Panc1 (cell line): ENCODE measurements around the gene TPRX1. TPM values are rescaled to one million over a fixed set of nuclear protein-coding genes. Genes with fewer than 3 reads are reported as not detected.

Experiments
- ATAC-seq: fragments of 200-7000 bp; cut with Tn5 transposase; 2 replicates; pipeline ENCODE4 v1.9.1; 2020; ENCODE audit warnings: mild to moderate bottlenecking, moderate library complexity
- BruUV-seq: library from RNA; stranded (reverse); fragments of 400-500 nt; replicated peaks from 2 replicates; lab custom pipeline; 2021; lab: Mats Ljungman, UMichigan
- CTCF ChIA-PET: fragments of 300-600 bp; sonication (Branson Sonifier 250); formaldehyde crosslinking; loops from one replicate; lab custom pipeline; 2022; ENCODE audit warnings: antibody characterized with exemption; lab: Charles Lee
- POLR2A ChIA-PET: fragments of 300-600 bp; sonication (Branson Sonifier 250); formaldehyde crosslinking; loops from one replicate; lab custom pipeline; 2022; ENCODE audit warnings: antibody characterized with exemption; lab: Charles Lee
- DNase-seq: peaks from one replicate; pipeline ENCODE4 v3.0.0-alpha.2; 2010; ENCODE audit warnings: low read depth, low spot score
- H3K27ac ChIP-seq: 2 replicates; pipeline ENCODE4 v1.5.1; 2011; ENCODE audit warnings: mild to moderate bottlenecking, low read length, inconsistent platforms
- H3K27me3 ChIP-seq: fragments of 200-500 bp; sonication (Bioruptor generic); 2 replicates; pipeline ENCODE4 v1.6.0; 2014; ENCODE audit warnings: low read length, inconsistent platforms; ENCODE audit not compliant: control insufficient read depth, insufficient read depth
- H3K36me3 ChIP-seq: fragments of 200-500 bp; sonication (Bioruptor generic); 2 replicates; pipeline ENCODE4 v1.5.1; 2014; ENCODE audit warnings: inconsistent platforms, mild to moderate bottlenecking, low read length, moderate library complexity; ENCODE audit not compliant: control insufficient read depth, insufficient read depth
- H3K4me1 ChIP-seq: 2 replicates; pipeline ENCODE4 v1.5.1; 2011; ENCODE audit warnings: inconsistent platforms, mild to moderate bottlenecking, low read length, moderate library complexity; ENCODE audit not compliant: control insufficient read depth, insufficient read depth
- H3K4me3 ChIP-seq, 2 experiments: 2 replicates each; pipeline ENCODE4 v1.5.1; 2011 to 2012; ENCODE audit warnings: low read depth in 2 of 2, low read length in 2 of 2, mild to moderate bottlenecking in 2 of 2, inconsistent platforms in 1 of 2, moderate library complexity in 1 of 2
- H3K9me3 ChIP-seq: fragments of 200-500 bp; sonication (Bioruptor generic); 2 replicates; pipeline ENCODE4 v1.5.1; 2014; ENCODE audit warnings: low read depth, mild to moderate bottlenecking, inconsistent platforms, low read length, moderate library complexity; ENCODE audit not compliant: control insufficient read depth, insufficient read depth
- POLR2AphosphoS5 ChIP-seq: IDR thresholded peaks from 2 replicates; pipeline ENCODE4 v1.6.1; 2012; ENCODE audit warnings: mild to moderate bottlenecking, low read depth, low read length, moderate library complexity
- REST ChIP-seq, 2 experiments: IDR thresholded peaks; 2 replicates each; pipeline ENCODE4 v1.6.1; 2011 to 2012; ENCODE audit warnings: low read depth in 2 of 2, control low read depth in 1 of 2, low read length in 1 of 2, mild to moderate bottlenecking in 1 of 2, moderate library complexity in 1 of 2; ENCODE audit not compliant: insufficient read depth in 1 of 2
- SIN3A ChIP-seq: IDR thresholded peaks from 2 replicates; pipeline ENCODE4 v1.6.1; 2012; ENCODE audit warnings: low read depth, mild to moderate bottlenecking, low read length, moderate library complexity, borderline replicate concordance; ENCODE audit not compliant: insufficient read depth
- TCF7L2 ChIP-seq: IDR thresholded peaks from 2 replicates; pipeline ENCODE4 v1.6.1; 2011; ENCODE audit warnings: mild to moderate bottlenecking, low read depth, low read length, inconsistent platforms
- in situ Hi-C: cut with HindIII; loops from 2 replicates; pipeline ENCODE4 v1.10.0; 2016; ENCODE audit warnings: low sequenced_read_pairs, low pct_unique_long_range_greater_than_20kb
- intact Hi-C: fragments of 100-400 bp; cut with micrococcal nuclease; formaldehyde crosslinking; loops from one replicate; pipeline ENCODE4 v1.10.0; 2022; ENCODE audit not compliant: unreplicated experiment
- total RNA-seq: library from RNA; stranded (reverse); gene quantifications from one replicate; pipeline ENCODE4 v1.2.1, GENCODE V29; 2021; ENCODE audit not compliant: unreplicated experiment
- TF ChIP-seq, protein P1 (sequence below): fragments of 450-650 bp; IDR thresholded peaks from 2 replicates; pipeline ENCODE4 v1.5.1; 2017; ENCODE audit warnings: mild to moderate bottlenecking

TPRX1 gene
- total RNA-seq, 1 experiment from 2014 or later: not detected

DNA sequence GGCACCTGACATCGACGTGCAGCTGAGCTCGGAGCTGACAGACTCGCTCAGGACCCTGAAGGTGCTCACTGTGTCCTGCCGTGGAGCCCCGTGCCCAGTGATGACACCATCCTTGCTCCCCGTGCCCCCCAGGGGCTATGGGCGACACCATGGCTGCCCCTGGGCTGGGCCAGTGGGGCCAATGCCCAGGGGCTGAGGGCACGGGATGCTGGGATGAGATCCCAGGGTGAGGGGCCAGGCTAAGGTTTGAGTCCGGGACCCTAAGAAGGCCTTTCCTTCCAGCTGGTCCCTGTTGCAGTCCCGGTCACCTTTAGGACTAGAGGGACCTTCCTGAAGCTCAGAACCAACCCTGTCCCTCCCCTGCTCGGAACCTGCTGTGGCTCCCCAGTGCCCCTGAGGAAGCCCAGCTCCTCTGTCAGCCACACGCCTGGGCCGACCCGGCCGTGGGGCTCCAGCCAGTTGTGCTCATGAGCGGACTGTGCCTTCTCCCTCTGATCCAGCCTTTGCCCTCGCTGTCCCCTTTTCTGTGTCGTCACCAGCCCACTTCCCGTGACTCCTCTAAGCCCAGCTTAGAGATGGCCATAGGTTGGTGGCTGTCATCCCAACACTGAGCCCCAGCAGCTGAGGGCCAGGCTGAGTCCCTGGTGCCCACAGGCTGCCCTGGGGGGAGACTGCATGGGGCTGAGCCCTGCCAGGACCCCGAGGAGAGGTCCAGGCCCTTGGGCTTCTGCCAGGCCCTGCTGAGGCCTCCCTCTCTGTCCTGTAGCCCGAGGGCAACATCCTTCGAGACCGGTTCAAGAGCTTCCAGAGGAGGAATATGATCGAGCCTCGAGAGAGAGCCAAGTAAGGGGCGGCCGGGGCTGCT, 48.4 kb downstream of the TPRX1 start:
- intact Hi-C loops (no loop called here), in situ Hi-C loops (no loop called here)
- ChIA-PET CTCF (no interaction called here), POLR2A (no interaction called here)
- Histone ChIP-seq H3K27me3 (no peaks in the 10 kb centered on the region), H3K36me3 (no peaks in the 10 kb centered on the region; the same call in 1 of the 2 replicates), H3K27ac (no peak overlapping the region), H3K4me3 (no peak overlapping the region), H3K4me1 (no peaks in the 10 kb centered on the region), H3K9me3 (no peaks in the 10 kb centered on the region)
- no peak for ATAC-seq
- no TSS peak for BruUV-seq
- DNase-seq: no peak
- TF ChIP-seq TCF7L2 (no peak), REST (IDR thresholded peaks at IDR 0.05; ENCODE audit: insufficient read depth in 1 of 2, low read depth in 2 of 2, low read length in 1 of 2) (no peak), POLR2AphosphoS5 (no peak), SIN3A (no peak)
- TF ChIP-seq, protein P1, sequence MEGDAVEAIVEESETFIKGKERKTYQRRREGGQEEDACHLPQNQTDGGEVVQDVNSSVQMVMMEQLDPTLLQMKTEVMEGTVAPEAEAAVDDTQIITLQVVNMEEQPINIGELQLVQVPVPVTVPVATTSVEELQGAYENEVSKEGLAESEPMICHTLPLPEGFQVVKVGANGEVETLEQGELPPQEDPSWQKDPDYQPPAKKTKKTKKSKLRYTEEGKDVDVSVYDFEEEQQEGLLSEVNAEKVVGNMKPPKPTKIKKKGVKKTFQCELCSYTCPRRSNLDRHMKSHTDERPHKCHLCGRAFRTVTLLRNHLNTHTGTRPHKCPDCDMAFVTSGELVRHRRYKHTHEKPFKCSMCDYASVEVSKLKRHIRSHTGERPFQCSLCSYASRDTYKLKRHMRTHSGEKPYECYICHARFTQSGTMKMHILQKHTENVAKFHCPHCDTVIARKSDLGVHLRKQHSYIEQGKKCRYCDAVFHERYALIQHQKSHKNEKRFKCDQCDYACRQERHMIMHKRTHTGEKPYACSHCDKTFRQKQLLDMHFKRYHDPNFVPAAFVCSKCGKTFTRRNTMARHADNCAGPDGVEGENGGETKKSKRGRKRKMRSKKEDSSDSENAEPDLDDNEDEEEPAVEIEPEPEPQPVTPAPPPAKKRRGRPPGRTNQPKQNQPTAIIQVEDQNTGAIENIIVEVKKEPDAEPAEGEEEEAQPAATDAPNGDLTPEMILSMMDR: no peak

DNA sequence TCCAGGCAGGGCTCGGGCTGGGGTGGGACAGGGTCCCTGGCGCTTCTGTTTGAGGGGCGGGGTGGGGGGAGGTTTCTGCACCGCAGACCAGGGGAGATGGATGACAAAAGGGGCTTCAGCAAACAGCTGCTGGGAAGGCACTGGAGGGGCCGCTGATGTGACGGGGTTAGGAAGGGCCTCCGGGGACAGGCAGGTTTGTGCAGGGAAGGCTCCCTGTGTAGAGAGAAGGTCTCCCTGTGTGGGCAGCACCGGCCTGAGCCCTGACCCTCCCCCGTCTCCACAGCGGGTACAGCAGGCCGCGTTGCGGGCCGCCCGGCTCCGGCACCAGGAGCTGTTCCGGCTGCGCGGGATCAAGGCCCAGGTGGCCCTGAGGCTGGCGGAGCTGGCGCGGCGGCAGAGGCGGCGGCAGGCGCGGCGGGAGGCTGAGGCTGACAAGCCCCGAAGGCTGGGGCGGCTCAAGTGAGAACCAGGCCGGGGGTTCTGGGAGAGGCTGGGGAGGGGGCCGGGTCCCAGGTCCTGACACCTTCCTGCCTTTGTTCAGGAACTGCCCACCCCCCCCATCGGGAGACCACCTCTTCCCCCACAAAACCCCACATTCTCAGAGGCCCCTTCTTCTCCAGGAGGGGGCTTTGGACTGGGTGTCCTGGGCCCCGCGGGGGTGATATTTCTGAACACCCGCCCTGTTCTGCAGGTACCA, 49.1 kb downstream of the TPRX1 start:
- ChIA-PET CTCF (no interaction called here), POLR2A (no interaction called here)
- H3K27me3 ChIP-seq: no peaks in the 10 kb centered on the region
- H3K36me3 ChIP-seq: no peaks in the 10 kb centered on the region; the same call in 1 of the 2 replicates
- H3K4me1 ChIP-seq: no peaks in the 10 kb centered on the region
- in situ Hi-C loops (no loop called here), intact Hi-C loops (no loop called here)
- ATAC-seq (no peak), DNase-seq (no peak)
- TF ChIP-seq SIN3A: no peak
- no peak for TF ChIP-seq TCF7L2
- no peak for TF ChIP-seq POLR2AphosphoS5
- no peak for TF ChIP-seq REST (IDR thresholded peaks at IDR 0.05; ENCODE audit: insufficient read depth in 1 of 2, low read depth in 2 of 2, low read length in 1 of 2)
- TF ChIP-seq, protein P1: no peak
- H3K27ac ChIP-seq: no peak overlapping the region
- no TSS peak for BruUV-seq
- no peak overlapping the region for H3K4me3 ChIP-seq
- no peaks in the 10 kb centered on the region for H3K9me3 ChIP-seq
